ENCODE measurements around the gene RNF113A.
"Not testable (repeated sequence)": the region's sequence is repeated elsewhere in the genome, so short reads cannot be mapped to it uniquely, and the experiment has no call there.

RNF113A gene

GRCh38 chrX:119833905-119834304 lies 37.6 kb downstream of the RNF113A start:
- no peak for DNase-seq

GRCh38 chrX:119828446-119828845 lies 43.1 kb downstream of the RNF113A start:
- no peak for DNase-seq

- DNase-seq = no peak
Measured at GRCh38 chrX:119826399-119826959, 45.1 kb downstream of the RNF113A start.

DNA sequence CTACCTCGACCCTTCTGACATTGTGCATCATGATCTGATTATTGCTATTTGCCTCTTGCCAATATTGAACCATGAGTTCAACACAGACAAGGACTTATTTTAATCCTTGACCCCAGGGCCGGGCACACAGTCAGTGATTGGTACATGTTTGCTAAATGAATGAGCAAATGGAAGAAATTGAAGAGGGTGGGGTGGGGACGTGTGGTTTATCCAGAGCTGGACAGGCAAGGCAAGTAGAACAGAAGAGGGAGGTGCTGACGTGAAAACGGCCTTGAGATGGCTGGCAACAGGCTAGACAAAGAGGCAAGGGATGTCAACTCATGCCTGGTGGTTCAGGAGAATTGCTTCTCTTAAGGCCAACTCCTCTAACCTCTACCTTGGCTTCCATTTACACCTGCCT lies 47.3 kb downstream of the RNF113A start:
- DNase-seq = not testable (repeated sequence)

DNA sequence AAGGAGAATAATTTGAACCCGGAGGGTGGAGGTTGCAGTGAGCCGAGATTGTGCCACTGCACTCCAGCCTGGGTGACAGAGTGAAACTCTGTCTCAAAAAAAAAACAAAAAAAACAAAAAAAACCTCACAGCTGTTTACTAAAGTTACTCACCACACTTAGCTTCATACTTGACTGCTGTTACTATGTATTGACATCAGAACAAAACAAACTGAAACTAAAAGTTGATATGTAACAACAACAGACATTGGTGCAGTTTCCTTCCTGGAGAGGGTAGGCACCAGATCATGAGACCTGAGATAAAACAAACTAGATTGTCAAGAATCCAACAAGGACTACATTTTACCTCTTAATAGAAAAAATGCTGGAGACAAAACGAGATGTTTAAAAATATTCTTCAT lies 49.8 kb downstream of the RNF113A start:
- DNase-seq = not testable (repeated sequence)
